Liver (tissue), 9 donors: ENCODE measurements around the gene IKZF1. TPM values are rescaled to one million over a fixed set of nuclear protein-coding genes. Genes with fewer than 3 reads are reported as not detected.

Source experiments
- DNase-seq: peaks from one replicate; pipeline ENCODE4 v3.0.0-alpha.2; 2017; ENCODE audit warnings: low spot score
- H3K27ac ChIP-seq, 2 donors: one replicate each; pipeline ENCODE4 v1.7.0; 2013; ENCODE audit warnings: inconsistent platforms in 2 of 2, low read length in 2 of 2, control low read depth in 1 of 2, low read depth in 1 of 2, mild to moderate bottlenecking in 1 of 2
- H3K27me3 ChIP-seq, 4 donors: one replicate each; pipeline versions ENCODE4 v1.6.1 to v1.7.0; 2013; ENCODE audit warnings: low read length in 3 of 4, inconsistent platforms in 1 of 4, mild to moderate bottlenecking in 1 of 4, moderate library complexity in 1 of 4; ENCODE audit not compliant: control insufficient read depth in 4 of 4, insufficient read depth in 4 of 4
- H3K36me3 ChIP-seq, 4 donors: one replicate each; pipeline versions ENCODE4 v1.6.1 to v1.7.0; 2013; ENCODE audit warnings: low read length in 3 of 4, mild to moderate bottlenecking in 3 of 4, low read depth in 1 of 4, moderate library complexity in 1 of 4; ENCODE audit not compliant: control insufficient read depth in 4 of 4, insufficient read depth in 3 of 4
- H3K4me1 ChIP-seq, 4 donors: one replicate each; pipeline versions ENCODE4 v1.6.1 to v1.7.0; 2013; ENCODE audit warnings: low read length in 3 of 4, mild to moderate bottlenecking in 3 of 4, moderate library complexity in 1 of 4; ENCODE audit not compliant: control insufficient read depth in 4 of 4, insufficient read depth in 4 of 4
- H3K4me3 ChIP-seq, 3 donors: one replicate each; pipeline versions ENCODE4 v1.6.1 to v1.7.0; 2013; ENCODE audit warnings: low read length in 3 of 3, control low read depth in 1 of 3, low read depth in 1 of 3, mild to moderate bottlenecking in 1 of 3
- H3K9ac ChIP-seq, 2 donors: one replicate each; pipeline ENCODE4 v1.7.0; 2013; ENCODE audit warnings: low read length in 2 of 2, mild to moderate bottlenecking in 2 of 2, moderate library complexity in 2 of 2, control low read depth in 1 of 2, low read depth in 1 of 2
- H3K9me3 ChIP-seq, 4 donors: one replicate each; pipeline versions ENCODE4 v1.6.1 to v1.7.0; 2013; ENCODE audit warnings: low read length in 3 of 4; ENCODE audit not compliant: control insufficient read depth in 4 of 4
- ATF3 ChIP-seq: IDR thresholded peaks from 2 replicates; pipeline ENCODE4 v1.6.1; 2016; ENCODE audit warnings: antibody characterized with exemption
- CTCF ChIP-seq: fragments of 150-350 bp; IDR thresholded peaks from 2 replicates; pipeline ENCODE4 v1.5.1; 2017; ENCODE audit warnings: improper control_type of control experiment, low read depth, low read length; ENCODE audit not compliant: missing input control
- EGR1 ChIP-seq, 2 donors: IDR thresholded peaks; 2 replicates each; pipeline ENCODE4 v1.6.1; 2016 to 2018; ENCODE audit warnings: antibody characterized with exemption in 2 of 2, low read depth in 2 of 2
- FOXA1 ChIP-seq: IDR thresholded peaks from 2 replicates; pipeline ENCODE4 v1.6.1; 2016; ENCODE audit warnings: antibody characterized with exemption
- FOXA2 ChIP-seq: IDR thresholded peaks from 2 replicates; pipeline ENCODE4 v1.6.1; 2016; ENCODE audit warnings: antibody characterized with exemption
- GABPA ChIP-seq, 2 donors: IDR thresholded peaks in 1 of 2; conservative IDR thresholded peaks in 1 of 2; 2 replicates each; pipeline ENCODE4 v1.6.1; 2016; ENCODE audit warnings: antibody characterized with exemption in 2 of 2, mild to moderate bottlenecking in 1 of 2, moderate library complexity in 1 of 2
- HNF4A ChIP-seq, 2 donors: conservative IDR thresholded peaks; 2 replicates each; pipeline ENCODE4 v1.6.1; 2016; ENCODE audit warnings: antibody characterized with exemption in 2 of 2, mild to moderate bottlenecking in 2 of 2
- HNF4G ChIP-seq: IDR thresholded peaks from 2 replicates; pipeline ENCODE4 v1.6.1; 2016; ENCODE audit warnings: antibody characterized with exemption
- JUND ChIP-seq, 2 donors: IDR thresholded peaks; 2 replicates each; pipeline ENCODE4 v1.6.1; 2016; ENCODE audit warnings: antibody characterized with exemption in 2 of 2
- MAX ChIP-seq: IDR thresholded peaks from 2 replicates; pipeline ENCODE4 v1.6.1; 2016; ENCODE audit warnings: antibody characterized with exemption
- NR2F2 ChIP-seq: IDR thresholded peaks from 2 replicates; pipeline ENCODE4 v1.6.1; 2016; ENCODE audit warnings: antibody characterized with exemption
- RAD21 ChIP-seq, 2 donors: IDR thresholded peaks; 2 replicates each; pipeline ENCODE4 v1.6.1; 2016; ENCODE audit warnings: antibody characterized with exemption in 2 of 2, mild to moderate bottlenecking in 2 of 2
- REST ChIP-seq: IDR thresholded peaks from 2 replicates; pipeline ENCODE4 v1.6.1; 2016; ENCODE audit warnings: antibody characterized with exemption, mild to moderate bottlenecking
- RXRA ChIP-seq, 2 donors: IDR thresholded peaks; 2 replicates each; pipeline ENCODE4 v1.6.1; 2017 to 2018; ENCODE audit warnings: antibody characterized with exemption in 2 of 2, mild to moderate bottlenecking in 1 of 2
- SP1 ChIP-seq: IDR thresholded peaks from 2 replicates; pipeline ENCODE4 v1.6.1; 2018; ENCODE audit warnings: antibody characterized with exemption, mild to moderate bottlenecking
- TAF1 ChIP-seq: conservative IDR thresholded peaks from 2 replicates; pipeline ENCODE4 v1.6.1; 2016; ENCODE audit warnings: antibody characterized with exemption, mild to moderate bottlenecking
- YY1 ChIP-seq: IDR thresholded peaks from 2 replicates; pipeline ENCODE4 v1.6.1; 2016; ENCODE audit warnings: antibody characterized with exemption, mild to moderate bottlenecking
- ZBTB33 ChIP-seq: IDR thresholded peaks from 2 replicates; pipeline ENCODE4 v1.6.1; 2016; ENCODE audit warnings: antibody characterized with exemption
- WGBS: extraction: QIAGEN DNeasy Blood & Tissue Kit; methylation state at CpG from one replicate; pipeline ENCODE4 v1.1.7; 2013; 5-methylcytosine and 5-hydroxymethylcytosine counted together
- polyA plus RNA-seq, 2 donors: library from polyadenylated mRNA; stranded (reverse) in 1 of 2; unstranded in 1 of 2; fragments of 200-250 nt in 1 of 2; fragments of >200 nt in 1 of 2; fragmentation: Nextera tagmentation in 1 of 2; extraction: Ambion mirVana in 1 of 2; gene quantifications; one replicate each; pipeline versions ENCODE4 v1.2.1 to v1.2.3, GENCODE V29; 2013 to 2015
- total RNA-seq, 2 donors: library from RNA; depleted of rRNA; stranded (reverse); fragments of >200 nt; gene quantifications; one replicate each; pipeline ENCODE4 v1.2.3, GENCODE V29; 2014
- donor health status: healthy.
- donor health status: healthy.
- donor health status: healthy.
- donor health status: healthy.
- donor health status: healthy.

IKZF1 gene
- total and polyA plus RNA-seq, 4 donors, result 1.6 to 43.5 (median 6.2) TPM

- no peak overlapping the region for H3K27ac ChIP-seq
- H3K4me3 ChIP-seq, result no peak overlapping the region
- H3K36me3 ChIP-seq, result no peaks in the 10 kb centered on the region
- H3K4me1 ChIP-seq, result no peaks in the 10 kb centered on the region
- H3K9ac ChIP-seq, result no peak overlapping the region
- peaks cover 0 to 2% (median 0%) of the 10 kb centered on the region in 4 donors for H3K9me3 ChIP-seq
- 71% methylated on average over 7 of the region's 7 CpGs for WGBS
- TF ChIP-seq EGR1 (IDR thresholded peaks at IDR 0.05; ENCODE audit: low read depth in 2 of 2) (no peak), HNF4A (conservative IDR thresholded peaks at IDR 0.05) (no peak), GABPA (IDR thresholded peaks at IDR 0.05 in 1 of 2, conservative IDR thresholded peaks at IDR 0.05 in 1 of 2) (no peak)
- DNase-seq, result no peak
- peaks cover 0 to 5% (median 2%) of the 10 kb centered on the region in 4 donors for H3K27me3 ChIP-seq
Observed at GRCh38 chr7:50404392-50404791, 99.9 kb downstream of the IKZF1 start.

- no peaks in the 10 kb centered on the region for H3K4me1 ChIP-seq
- no peak overlapping the region for H3K4me3 ChIP-seq
- no peak overlapping the region for H3K9ac ChIP-seq
- peaks cover 0 to under 1% (median 0%) of the 10 kb centered on the region in 4 donors for H3K9me3 ChIP-seq
- 81% methylated on average over 7 of the region's 7 CpGs for WGBS
- no peak overlapping the region for H3K27ac ChIP-seq
- no peak for DNase-seq
- no peak for TF ChIP-seq TAF1
- TF ChIP-seq FOXA1, result no peak
- no peak for TF ChIP-seq HNF4A (conservative IDR thresholded peaks at IDR 0.05)
- no peak for TF ChIP-seq YY1
- no peak for TF ChIP-seq ZBTB33
- TF ChIP-seq RAD21 (IDR thresholded peaks at IDR 0.05), result no peak
- TF ChIP-seq EGR1 (IDR thresholded peaks at IDR 0.05; ENCODE audit: low read depth in 2 of 2), result no peak
- no peak for TF ChIP-seq CTCF
- no peak for TF ChIP-seq HNF4G
- no peak for TF ChIP-seq NR2F2
- no peak for TF ChIP-seq MAX
- TF ChIP-seq SP1, result no peak
- TF ChIP-seq ATF3, result no peak
- peaks cover 0 to 5% (median 0%) of the 10 kb centered on the region in 4 donors for H3K27me3 ChIP-seq
- H3K36me3 ChIP-seq, result no peaks in the 10 kb centered on the region
Observed at GRCh38 chr7:50405221-50405620, 100.7 kb downstream of the IKZF1 start.

GRCh38 chr7:50406935-50407334 is 102.4 kb downstream of the IKZF1 start:
- TF ChIP-seq HNF4G (no peak), ZBTB33 (no peak), ATF3 (no peak), JUND (IDR thresholded peaks at IDR 0.05) (no peak), FOXA2 (no peak), GABPA (IDR thresholded peaks at IDR 0.05 in 1 of 2, conservative IDR thresholded peaks at IDR 0.05 in 1 of 2) (no peak), RXRA (IDR thresholded peaks at IDR 0.05) (no peak), FOXA1 (no peak), REST (no peak), YY1 (no peak), TAF1 (no peak), EGR1 (IDR thresholded peaks at IDR 0.05; ENCODE audit: low read depth in 2 of 2) (no peak)
- no peaks in the 10 kb centered on the region for H3K36me3 ChIP-seq
- H3K9ac ChIP-seq, result no peak overlapping the region
- no peak overlapping the region for H3K27ac ChIP-seq
- no peak overlapping the region for H3K4me3 ChIP-seq
- H3K9me3 ChIP-seq, result no peaks in the 10 kb centered on the region
- DNase-seq, result no peak
- peaks cover 0 to 5% (median 0%) of the 10 kb centered on the region in 4 donors for H3K27me3 ChIP-seq
- 72% methylated on average over 5 of the region's 5 CpGs for WGBS
- H3K4me1 ChIP-seq, result no peaks in the 10 kb centered on the region
